K562 (cell line): ENCODE results near the gene CACNG7. TPM values are rescaled to one million over a fixed set of nuclear protein-coding genes. Genes with fewer than 3 reads are reported as not detected.
A peak's percentile ranks its signal among the peaks of the same experiment; 100 is the strongest.

Experiments used
- ATF1 ChIP-seq, 2 experiments: fragments of 450-650 bp in 1 of 2; IDR thresholded peaks; 2 replicates each; pipeline ENCODE4 v1.6.1; 2016; ENCODE audit warnings: missing compliant biosample characterization in 1 of 2, missing genetic modification characterization in 1 of 2
- BMI1 ChIP-seq: fragments of 150-350 bp; IDR thresholded peaks from 2 replicates; pipeline ENCODE4 v1.6.1; 2014; ENCODE audit warnings: low read length
- CHAMP1 ChIP-seq: fragments of 450-650 bp; IDR thresholded peaks from 2 replicates; pipeline ENCODE4 v1.6.1; 2016; ENCODE audit warnings: mild to moderate bottlenecking
- DMBX1 ChIP-seq: fragments of 250-450 bp; sonication (Bioruptor Pico); IDR thresholded peaks from 2 replicates; pipeline ENCODE4 v1.8.0; 2022; ENCODE audit warnings: inconsistent platforms, mild to moderate bottlenecking, moderate library complexity, borderline replicate concordance
- E2F3 ChIP-seq: fragments of 250-450 bp; sonication (Bioruptor Pico); IDR thresholded peaks from 2 replicates; pipeline ENCODE4 v1.4.0; 2020; ENCODE audit warnings: mild to moderate bottlenecking
- HNRNPUL1 ChIP-seq: fragments of 200-400 bp; formaldehyde crosslinking; IDR thresholded peaks from 2 replicates; pipeline ENCODE4 v1.6.1; 2017; ENCODE audit warnings: low read length
- IRF1 ChIP-seq: sonication (generic); formaldehyde crosslinking; IDR thresholded peaks from 2 replicates; pipeline ENCODE4 v1.8.0; 2022; ENCODE audit warnings: missing genetic modification reagents, mild to moderate bottlenecking, borderline replicate concordance
- SMARCA4 ChIP-seq: fragments of 450-650 bp; IDR thresholded peaks from 2 replicates; pipeline ENCODE4 v1.6.1; 2016
- ZBTB9 ChIP-seq: fragments of 450-650 bp; formaldehyde crosslinking; IDR thresholded peaks from 2 replicates; pipeline ENCODE4 v1.4.0; 2020; ENCODE audit warnings: mild to moderate bottlenecking, moderate library complexity
- ZNF407 ChIP-seq: fragments of 450-650 bp; IDR thresholded peaks from 2 replicates; pipeline ENCODE4 v1.6.1; 2016; ENCODE audit warnings: low read depth
- polyA plus RNA-seq, 8 experiments: library from polyadenylated mRNA; depleted of rRNA in 4 of 8; stranded (reverse) in 5 of 8; unstranded in 3 of 8; fragments of >200 nt; fragmentation: Nextera tagmentation in 2 of 8; fragmentation: Illumina TruSeq in 1 of 8; extraction: Ambion mirVana in 2 of 8; extraction: Trizol in 1 of 8; gene quantifications; 2 replicates each; pipeline versions ENCODE4 v1.2.1 to v1.2.3, GENCODE V29; 2011 to 2014; ENCODE audit warnings: inconsistent platforms in 1 of 8, missing spikeins in 1 of 8
- total RNA-seq, 7 experiments: library from RNA; depleted of rRNA in 6 of 7; stranded (reverse); fragments of >200 nt in 6 of 7; fragmentation: Illumina TruSeq in 2 of 7; extraction: Trizol in 2 of 7; gene quantifications; 2 replicates each; pipeline versions ENCODE4 v1.2.1 to v1.2.3, GENCODE V29; 2011 to 2021; ENCODE audit warnings: low replicate concordance in 1 of 7

The CACNG7 gene
- total and polyA plus RNA-seq, 9 of the 15 experiments (the other 6 are each of a cell fraction or from before 2014, with no cell fraction given): not detected

- TF ChIP-seq ZNF407: no peak
- TF ChIP-seq SMARCA4: no peak
- no peak for TF ChIP-seq ATF1 (CRISPR knock-in tag; IDR thresholded peaks at IDR 0.05)
- 0 out of 2 replicates have a peak, but pooled peaks have one; percentile 12 for TF ChIP-seq ATF1 (tag; IDR thresholded peaks at IDR 0.05)
- TF ChIP-seq E2F3: no peak
- TF ChIP-seq HNRNPUL1: no peak
- no peak for TF ChIP-seq DMBX1 (CRISPR knock-in tag)
- no peak for TF ChIP-seq IRF1 (CRISPR knock-in tag)
- TF ChIP-seq BMI1: no peak
- no peak for TF ChIP-seq ZBTB9 (CRISPR knock-in tag)
- TF ChIP-seq CHAMP1: no peak
Observed at GRCh38 chr19:53945441-53945840, 36.4 kb downstream of the CACNG7 start (continued).
